H1 (cell line): ENCODE results near the gene RPL19. TPM values are rescaled to one million over a fixed set of nuclear protein-coding genes. Genes with fewer than 3 reads are reported as not detected.

Source experiments
- CTCF ChIA-PET: fragments of 300-600 bp; sonication (Branson Sonifier 250); formaldehyde crosslinking; loops from one replicate; lab custom pipeline; 2021; ENCODE audit not compliant: partially characterized antibody; lab: Charles Lee
- POLR2A ChIA-PET: fragments of 300-600 bp; sonication (Branson Sonifier 250); formaldehyde crosslinking; loops from one replicate; lab custom pipeline; 2021; ENCODE audit warnings: inconsistent platforms; ENCODE audit not compliant: partially characterized antibody; lab: Charles Lee
- DNase-seq, 2 experiments: peaks; one replicate each; pipeline versions ENCODE4 v3.0.0 to v3.0.0-alpha.2; 2010 to 2022; ENCODE audit warnings: low spot score in 2 of 2, low read depth in 1 of 2, mixed read lengths in 1 of 2
- FAIRE-seq: peaks from 2 replicates; lab custom pipeline; 2011; peaks lifted over from hg19 to GRCh38; lab: Jason Lieb, UNC
- H2AFZ ChIP-seq: 2 replicates; pipeline ENCODE4 v1.8.1; 2012; ENCODE audit warnings: low read length, inconsistent platforms
- H2AK5ac ChIP-seq: 2 replicates; pipeline ENCODE4 v1.6.1; 2013; ENCODE audit warnings: low read depth, low read length
- H2BK120ac ChIP-seq: replicated peaks from 2 replicates; pipeline ENCODE3; 2013; ENCODE audit warnings: low read depth, low read length, inconsistent platforms
- H2BK12ac ChIP-seq: 2 replicates; pipeline ENCODE4 v1.6.1; 2013; ENCODE audit warnings: low read depth, low read length
- H2BK15ac ChIP-seq: 2 replicates; pipeline ENCODE4 v1.6.1; 2013; ENCODE audit warnings: low read length
- H2BK20ac ChIP-seq: 2 replicates; pipeline ENCODE4 v1.6.1; 2013; ENCODE audit warnings: low read length
- H2BK5ac ChIP-seq: 2 replicates; pipeline ENCODE4 v1.6.1; 2013; ENCODE audit warnings: low read depth, low read length
- H3K14ac ChIP-seq: 2 replicates; pipeline ENCODE4 v1.6.1; 2013; ENCODE audit warnings: inconsistent platforms; ENCODE audit not compliant: insufficient read length
- H3K18ac ChIP-seq: 2 replicates; pipeline ENCODE4 v1.6.1; 2013; ENCODE audit warnings: low read length; ENCODE audit errors: extremely low read depth
- H3K23ac ChIP-seq: 2 replicates; pipeline ENCODE4 v1.6.1; 2013; ENCODE audit warnings: inconsistent platforms; ENCODE audit not compliant: insufficient read length
- H3K23me2 ChIP-seq: 2 replicates; pipeline ENCODE4 v1.6.1; 2013; ENCODE audit warnings: low read depth, low read length
- H3K27ac ChIP-seq: 2 replicates; pipeline ENCODE4 v1.6.1; 2011; ENCODE audit warnings: low read depth, low read length, inconsistent platforms
- H3K27me3 ChIP-seq, 4 experiments: replicated peaks in 1 of 4; 1 replicate in 1 of 4; 2 replicates in 3 of 4; pipeline versions ENCODE4 v1.6.1 to v1.8.1; 2011 to 2013; ENCODE audit warnings: low read length in 3 of 4, mild to moderate bottlenecking in 3 of 4, inconsistent platforms in 2 of 4, mixed read lengths in 2 of 4, moderate library complexity in 1 of 4; ENCODE audit not compliant: control insufficient read depth in 3 of 4, insufficient read depth in 3 of 4; ENCODE audit errors: extremely low read depth in 1 of 4
- H3K36me3 ChIP-seq, 4 experiments: 2 replicates each; pipeline versions ENCODE4 v1.6.1 to v1.8.1; 2011 to 2013; ENCODE audit warnings: mild to moderate bottlenecking in 4 of 4, low read length in 3 of 4, moderate library complexity in 2 of 4, control low read depth in 1 of 4, inconsistent platforms in 1 of 4; ENCODE audit not compliant: insufficient read depth in 4 of 4, control insufficient read depth in 2 of 4
- H3K4ac ChIP-seq: replicated peaks from 2 replicates; pipeline ENCODE3; 2013; ENCODE audit warnings: low read length, low read depth, mixed read lengths, inconsistent platforms; ENCODE audit not compliant: insufficient read length
- H3K4me1 ChIP-seq, 4 experiments: replicated peaks in 1 of 4; 1 replicate in 1 of 4; 2 replicates in 3 of 4; pipeline versions ENCODE4 v1.6.1 to v1.8.1; 2011 to 2013; ENCODE audit warnings: low read length in 3 of 4, inconsistent platforms in 2 of 4, mixed read lengths in 1 of 4; ENCODE audit not compliant: insufficient read depth in 4 of 4, control insufficient read depth in 3 of 4
- H3K4me2 ChIP-seq, 2 experiments: 2 replicates each; pipeline versions ENCODE4 v1.6.1 to v1.8.1; 2011 to 2013; ENCODE audit warnings: low read depth in 2 of 2, low read length in 2 of 2, control low read depth in 1 of 2, inconsistent platforms in 1 of 2, mild to moderate bottlenecking in 1 of 2; ENCODE audit not compliant: insufficient read depth in 1 of 2
- H3K4me3 ChIP-seq, 4 experiments: fragments of 200-600, 300-600 bp in 1 of 4; sonication (generic), shearing (Covaris generic), sonication (Bioruptor Twin) in 1 of 4; 2 replicates each; pipeline versions ENCODE4 v1.5.1 to v1.8.1; 2011 to 2016; ENCODE audit warnings: low read length in 4 of 4, low read depth in 3 of 4, control low read depth in 2 of 4, inconsistent platforms in 2 of 4, mild to moderate bottlenecking in 2 of 4, mixed read lengths in 1 of 4, moderate library complexity in 1 of 4; ENCODE audit not compliant: insufficient read depth in 2 of 4; ENCODE audit errors: extremely low read depth in 1 of 4
- H3K56ac ChIP-seq: replicated peaks from 2 replicates; pipeline ENCODE3; 2013; ENCODE audit warnings: low read depth, mild to moderate bottlenecking, mixed read lengths, low read length, inconsistent platforms; ENCODE audit not compliant: insufficient read length
- H3K79me1 ChIP-seq: 2 replicates; pipeline ENCODE4 v1.6.1; 2013; ENCODE audit warnings: low read depth, low read length, control low read depth
- H3K79me2 ChIP-seq, 2 experiments: 2 replicates each; pipeline versions ENCODE4 v1.6.1 to v1.8.1; 2012 to 2013; ENCODE audit warnings: low read length in 2 of 2, mild to moderate bottlenecking in 2 of 2, inconsistent platforms in 1 of 2; ENCODE audit not compliant: insufficient read depth in 2 of 2, control insufficient read depth in 1 of 2
- H3K9ac ChIP-seq, 4 experiments: replicated peaks in 1 of 4; 1 replicate in 1 of 4; 2 replicates in 3 of 4; pipeline versions ENCODE4 v1.6.1 to v1.8.1; 2011 to 2013; ENCODE audit warnings: low read depth in 3 of 4, low read length in 3 of 4, control low read depth in 2 of 4, mild to moderate bottlenecking in 2 of 4, moderate library complexity in 2 of 4, inconsistent platforms in 1 of 4; ENCODE audit errors: extremely low read depth in 1 of 4
- H3K9me3 ChIP-seq, 2 experiments: 2 replicates each; pipeline versions ENCODE4 v1.6.1 to v1.8.1; 2012 to 2013; ENCODE audit warnings: mild to moderate bottlenecking in 2 of 2, moderate library complexity in 2 of 2, control low read depth in 1 of 2, inconsistent platforms in 1 of 2, low read depth in 1 of 2, low read length in 1 of 2, mixed read lengths in 1 of 2; ENCODE audit not compliant: insufficient read depth in 2 of 2
- H4K20me1 ChIP-seq, 2 experiments: replicated peaks in 1 of 2; 2 replicates each; pipeline versions ENCODE3 to v1.8.1; 2011 to 2013; ENCODE audit warnings: inconsistent platforms in 2 of 2, low read length in 2 of 2, mild to moderate bottlenecking in 1 of 2; ENCODE audit not compliant: insufficient read depth in 2 of 2, control insufficient read depth in 1 of 2
- H4K5ac ChIP-seq: 2 replicates; pipeline ENCODE4 v1.6.1; 2013; ENCODE audit warnings: low read length, low read depth, mixed read lengths, inconsistent platforms; ENCODE audit not compliant: insufficient read length
- H4K8ac ChIP-seq: 2 replicates; pipeline ENCODE4 v1.8.0; 2013; ENCODE audit warnings: mild to moderate bottlenecking, moderate library complexity, low read length, inconsistent platforms; ENCODE audit not compliant: insufficient read depth; ENCODE audit errors: extremely low read depth
- H4K91ac ChIP-seq: replicated peaks from 2 replicates; pipeline ENCODE3; 2013; ENCODE audit warnings: low read length, mixed read lengths, inconsistent platforms; ENCODE audit not compliant: insufficient read length
- ASH2L ChIP-seq: fragments of 200-600, 300-600 bp; sonication (generic); IDR thresholded peaks from one replicate; pipeline ENCODE4 v1.7.1; 2017; ENCODE audit warnings: low read length
- BCL11A ChIP-seq, 2 experiments: IDR thresholded peaks; one replicate each; pipeline ENCODE4 v1.6.1; 2011; ENCODE audit warnings: low read depth in 2 of 2, low read length in 2 of 2, mild to moderate bottlenecking in 2 of 2
- CEBPB ChIP-seq: IDR thresholded peaks from 2 replicates; pipeline ENCODE4 v1.6.1; 2012; ENCODE audit warnings: low read depth, low read length
- POLR2AphosphoS5 ChIP-seq: IDR thresholded peaks from 2 replicates; pipeline ENCODE4 v1.6.1; 2011; ENCODE audit warnings: low read depth, low read length
- SIRT6 ChIP-seq: IDR thresholded peaks from one replicate; pipeline ENCODE4 v1.7.1; 2012; ENCODE audit warnings: low read length, inconsistent platforms
- WGBS, 2 experiments: shearing (Covaris generic) in 1 of 2; methylation state at CpG; one replicate each; pipeline versions ENCODE4 v1.1.6 to v1.1.7; 2013 to 2015; ENCODE audit warnings: low lambda C conversion rate in 2 of 2, mixed read lengths in 2 of 2, inconsistent platforms in 1 of 2, low coverage in 1 of 2, missing lambda C conversion rate in 1 of 2; ENCODE audit not compliant: insufficient replicate concordance in 2 of 2, insufficient coverage in 1 of 2, insufficient read length in 1 of 2; ENCODE audit errors: extremely low coverage in 1 of 2, missing lambda C conversion rate in 1 of 2; 5-methylcytosine and 5-hydroxymethylcytosine counted together
- polyA plus RNA-seq, 7 experiments: library from polyadenylated mRNA; depleted of rRNA in 3 of 7; stranded (reverse) in 5 of 7; unstranded in 2 of 7; fragments of >200 nt in 5 of 7; fragments of 200-250 nt in 2 of 7; gene quantifications; 1 replicate in 5 of 7; 2 replicates in 1 of 7; 4 replicates in 1 of 7; pipeline versions ENCODE4 v1.2.1 to v1.2.3, GENCODE V29; 2011 to 2013; ENCODE audit warnings: missing spikeins in 2 of 7, mixed read lengths in 2 of 7
- total RNA-seq: library from RNA; stranded (reverse); fragmentation: NEBNext Ultra II Directional; extraction: Animal tissue kit (Norgen Biotek cat#: 25700); gene quantifications from 2 replicates; pipeline ENCODE4 v1.2.1, GENCODE V29; 2021

The RPL19 gene
- total and polyA plus RNA-seq, 2 of the 8 experiments (the other 6 are each of a cell fraction or from before 2014, with no cell fraction given) = 2,108 to 2,182 TPM

DNA sequence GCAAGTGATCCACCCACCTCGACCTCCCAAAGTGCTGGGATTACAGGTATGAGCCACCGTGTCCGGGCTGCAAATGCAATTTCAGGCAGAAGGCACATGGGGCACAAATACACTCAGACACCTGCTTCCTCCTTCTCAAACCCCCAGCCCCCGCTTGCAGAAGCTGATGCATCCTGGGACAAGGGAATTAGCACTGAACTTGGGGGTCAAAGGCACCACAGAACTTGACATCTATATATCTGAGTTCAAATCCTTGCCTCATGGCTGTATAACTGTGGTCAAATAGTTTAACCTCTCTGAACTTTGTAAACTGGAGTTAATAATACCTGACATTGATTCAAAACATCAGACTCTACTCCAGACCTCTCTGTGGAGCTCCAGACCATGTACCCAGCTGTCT, 30.0 kb upstream of the RPL19 start:
- H2BK12ac ChIP-seq = no peak overlapping the region
- no peak overlapping the region for H3K18ac ChIP-seq
- no peak overlapping the region for H3K56ac ChIP-seq
- H2BK120ac ChIP-seq = no peak overlapping the region
- no peaks in the 10 kb centered on the region for H3K79me2 ChIP-seq
- no peak overlapping the region for H4K5ac ChIP-seq
- no peak overlapping the region for H3K9ac ChIP-seq
- H2AK5ac ChIP-seq = no peak overlapping the region
- no peaks in the 10 kb centered on the region for H3K36me3 ChIP-seq
- H2BK15ac ChIP-seq = no peak overlapping the region
- no peak for DNase-seq
- no peak overlapping the region for H3K14ac ChIP-seq
- no peak for TF ChIP-seq SIRT6
- no peak for TF ChIP-seq BCL11A (IDR thresholded peaks at IDR 0.05; ENCODE audit: low read depth in 2 of 2, low read length in 2 of 2)
- TF ChIP-seq CEBPB = no peak
- TF ChIP-seq POLR2AphosphoS5 = no peak
- TF ChIP-seq ASH2L = no peak
- H2BK20ac ChIP-seq = no peak overlapping the region
- H3K23ac ChIP-seq = no peak overlapping the region
- H4K91ac ChIP-seq = no peak overlapping the region
- ChIA-PET CTCF (interaction anchor here (0.7 to 7.4 kb wide), 9 partner anchors 13 to 247 kb away, joined by 3 to 63 read pairs (median 6); no protein-coding TSS in a partner anchor), POLR2A (interaction anchor here (0.6 to 2.2 kb wide), 2 partner anchors 17 to 1658 kb away, joined by 3 to 6 read pairs; no protein-coding TSS in a partner anchor)
- H3K9me3 ChIP-seq = no peaks in the 10 kb centered on the region
- H3K27ac ChIP-seq = no peak overlapping the region
- H4K8ac ChIP-seq = no peak overlapping the region
- no peak overlapping the region for H2AFZ ChIP-seq
- no peaks in the 10 kb centered on the region for H4K20me1 ChIP-seq
- H3K23me2 ChIP-seq = peaks cover 10% of the 10 kb centered on the region; the same call in 1 of the 2 replicates
- no peak overlapping the region for H3K4me3 ChIP-seq
- no peak overlapping the region for H3K4ac ChIP-seq
- no peaks in the 10 kb centered on the region for H3K79me1 ChIP-seq
- H2BK5ac ChIP-seq = no peak overlapping the region
- FAIRE-seq = no peak
- WGBS, 2 experiments = 100% methylated on average over 4 of the region's 4 CpGs; no CpG with 5 or more reads in 1 of the 2 experiments
- H3K27me3 ChIP-seq = peaks cover 12 to 27% (median 23%) of the 10 kb centered on the region in 4 experiments
- H3K4me2 ChIP-seq = no peak overlapping the region
- peaks cover 0 to 15% (median 12%) of the 10 kb centered on the region in 4 experiments; a peak in 6 of 7 replicates for H3K4me1 ChIP-seq
